HG02840 (cell line): ENCODE data around the gene TMEM72.

Source experiments
- ATAC-seq: cut with Tn5 transposase; IDR thresholded peaks from one replicate; pipeline ENCODE4 v1.9.1; 2021; ENCODE audit warnings: mild to moderate bottlenecking, moderate library complexity, moderate number of reproducible peaks; ENCODE audit not compliant: unreplicated experiment, low FRiP score

TMEM72 gene

GRCh38 chr10:44914891-44915290, 3.8 kb downstream of the TMEM72 start:
- ATAC-seq: no peak

- ATAC-seq: no peak
Observed at GRCh38 chr10:44916429-44916828, 5.3 kb downstream of the TMEM72 start.

GRCh38 chr10:44917848-44918247, 6.7 kb downstream of the TMEM72 start:
- ATAC-seq: no peak

- ATAC-seq: no peak
Observed at GRCh38 chr10:44920252-44920651, 9.1 kb downstream of the TMEM72 start.

- ATAC-seq: no peak
Observed at GRCh38 chr10:44921061-44921460, 9.9 kb downstream of the TMEM72 start.

GRCh38 chr10:44921506-44921905, 10.4 kb downstream of the TMEM72 start:
- ATAC-seq: no peak

GRCh38 chr10:44922021-44922420, 10.9 kb downstream of the TMEM72 start:
- ATAC-seq: no peak

GRCh38 chr10:44922796-44923545, 11.8 kb downstream of the TMEM72 start:
- ATAC-seq: no peak

- ATAC-seq: no peak
Observed at GRCh38 chr10:44923611-44924010, 12.5 kb downstream of the TMEM72 start.

- no peak for ATAC-seq
Observed at GRCh38 chr10:44924261-44925040, 13.3 kb downstream of the TMEM72 start.

GRCh38 chr10:44925224-44925623, 14.1 kb downstream of the TMEM72 start:
- ATAC-seq: no peak

GRCh38 chr10:44925811-44926750, 14.9 kb downstream of the TMEM72 start:
- no peak for ATAC-seq

GRCh38 chr10:44926751-44927351, 15.7 kb downstream of the TMEM72 start:
- no peak for ATAC-seq

GRCh38 chr10:44927352-44927751, 16.2 kb downstream of the TMEM72 start:
- ATAC-seq: no peak

GRCh38 chr10:44928462-44928861, 17.3 kb downstream of the TMEM72 start:
- no peak for ATAC-seq

- no peak for ATAC-seq
Observed at GRCh38 chr10:44929356-44930255, 18.5 kb downstream of the TMEM72 start.

- ATAC-seq: no peak
Observed at GRCh38 chr10:44930904-44931620, 19.9 kb downstream of the TMEM72 start.

GRCh38 chr10:44931621-44932516, 20.7 kb downstream of the TMEM72 start:
- ATAC-seq: no peak
